Measurements from ENCODE around the gene HLA-DRB5.
"Not testable (repeated sequence)": the region's sequence is repeated elsewhere in the genome, so short reads cannot be mapped to it uniquely, and the experiment has no call there.

Gene HLA-DRB5

DNA sequence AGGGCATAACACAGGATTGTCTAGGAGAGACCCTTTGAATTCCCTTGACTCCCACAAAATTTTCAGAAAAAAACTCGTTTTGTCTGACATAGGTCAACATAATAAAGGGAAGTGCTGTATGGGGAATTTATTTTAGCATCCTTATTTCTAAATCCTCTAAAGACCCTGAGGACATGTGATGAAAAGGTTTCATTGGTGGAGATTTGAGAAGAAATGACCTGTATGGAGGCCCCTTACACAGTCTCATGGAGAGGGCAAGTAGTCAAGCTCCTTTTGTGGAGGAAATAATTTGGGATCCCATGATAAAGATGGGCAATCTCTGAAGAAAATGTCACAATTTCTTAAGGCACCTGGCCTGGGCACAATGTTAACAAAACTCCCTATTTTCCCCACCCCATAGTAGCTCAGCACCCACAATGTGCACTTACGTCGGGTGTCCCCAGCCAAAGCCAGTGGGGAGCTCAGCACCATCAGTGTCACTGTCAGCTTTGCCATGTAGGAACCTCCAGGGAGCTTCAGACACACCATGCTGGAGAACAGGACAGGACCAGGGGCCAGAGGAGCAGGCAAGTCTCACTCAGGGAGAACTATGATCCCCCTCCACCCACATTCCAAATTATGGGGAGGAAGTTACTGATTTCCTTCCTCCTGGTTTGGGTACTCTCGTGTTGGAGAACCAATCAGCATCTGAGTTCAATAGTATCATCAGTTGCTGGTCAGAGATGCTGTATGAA lies at the start of gene HLA-DRB5:
HLA-DRB5 (minus strand) TSS at position 591 of the 734 bp plus-strand sequence; CDS start at position 528, 63 bp downstream.
- no peak within 1 kb of the TSS for H3K9ac ChIP-seq (ENCODE audit: low read length)
- no peak within 1 kb of the TSS for H3K27ac ChIP-seq (ENCODE audit: low read depth, low read length, poor library complexity, severe bottlenecking)
- no peaks in the 10 kb centered on the region for H3K9me2 ChIP-seq (ENCODE audit: low read depth, low read length)
- H4K20me1 ChIP-seq (ENCODE audit: insufficient read depth, low read length): no peaks in the 10 kb centered on the region
- H3K4me2 ChIP-seq (ENCODE audit: low read length): no peak within 1 kb of the TSS
- H3K79me2 ChIP-seq (ENCODE audit: insufficient read depth, low read length): no peaks in the 10 kb centered on the region
- H3K36me3 ChIP-seq (ENCODE audit: insufficient read depth, low read length): no peaks in the 10 kb centered on the region
- no peak for TF ChIP-seq EZH2 (IDR thresholded peaks at IDR 0.05; ENCODE audit: borderline replicate concordance, low read length)
- TF ChIP-seq, protein P1, sequence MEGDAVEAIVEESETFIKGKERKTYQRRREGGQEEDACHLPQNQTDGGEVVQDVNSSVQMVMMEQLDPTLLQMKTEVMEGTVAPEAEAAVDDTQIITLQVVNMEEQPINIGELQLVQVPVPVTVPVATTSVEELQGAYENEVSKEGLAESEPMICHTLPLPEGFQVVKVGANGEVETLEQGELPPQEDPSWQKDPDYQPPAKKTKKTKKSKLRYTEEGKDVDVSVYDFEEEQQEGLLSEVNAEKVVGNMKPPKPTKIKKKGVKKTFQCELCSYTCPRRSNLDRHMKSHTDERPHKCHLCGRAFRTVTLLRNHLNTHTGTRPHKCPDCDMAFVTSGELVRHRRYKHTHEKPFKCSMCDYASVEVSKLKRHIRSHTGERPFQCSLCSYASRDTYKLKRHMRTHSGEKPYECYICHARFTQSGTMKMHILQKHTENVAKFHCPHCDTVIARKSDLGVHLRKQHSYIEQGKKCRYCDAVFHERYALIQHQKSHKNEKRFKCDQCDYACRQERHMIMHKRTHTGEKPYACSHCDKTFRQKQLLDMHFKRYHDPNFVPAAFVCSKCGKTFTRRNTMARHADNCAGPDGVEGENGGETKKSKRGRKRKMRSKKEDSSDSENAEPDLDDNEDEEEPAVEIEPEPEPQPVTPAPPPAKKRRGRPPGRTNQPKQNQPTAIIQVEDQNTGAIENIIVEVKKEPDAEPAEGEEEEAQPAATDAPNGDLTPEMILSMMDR (IDR thresholded peaks at IDR 0.05; ENCODE audit: low read length): no peak
- H3K27me3 ChIP-seq (ENCODE audit: insufficient read depth, low read length): no peaks in the 10 kb centered on the region
- H3K4me3 ChIP-seq (ENCODE audit: low read depth, low read length, poor library complexity, severe bottlenecking): no peak within 1 kb of the TSS
- no peaks in the 10 kb centered on the region for H3F3A ChIP-seq (ENCODE audit: insufficient read depth, low read length)
- no peak within 1 kb of the TSS for H2AFZ ChIP-seq (ENCODE audit: low read length)
- no peaks in the 10 kb centered on the region for H3K4me1 ChIP-seq (ENCODE audit: insufficient read depth, low read length, severe bottlenecking)
- H3K9me3 ChIP-seq (ENCODE audit: low read length): no peaks in the 10 kb centered on the region

DNA sequence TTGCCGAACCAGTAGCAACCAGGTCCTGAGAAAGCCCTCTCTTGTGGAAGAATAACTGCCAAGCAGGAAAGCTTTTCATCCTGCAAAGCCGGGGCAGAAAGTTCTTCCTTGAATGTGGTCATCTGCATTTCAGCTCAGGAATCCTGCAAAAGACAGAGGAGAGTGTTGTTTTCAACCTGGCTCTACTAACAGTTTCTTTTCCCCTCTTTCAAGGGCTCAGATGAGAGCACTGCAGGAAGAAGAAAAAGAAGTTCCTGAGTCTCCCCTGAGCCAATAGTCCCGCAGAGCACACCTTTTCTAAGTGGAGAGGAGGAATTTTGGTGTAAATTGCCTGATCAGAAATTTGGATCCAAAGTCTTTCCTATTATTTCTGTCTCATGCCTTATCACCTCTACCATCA lies 48.9 kb upstream of the HLA-DRB5 start:
- H3K79me2 ChIP-seq (ENCODE audit: insufficient read depth, low read length): no peaks in the 10 kb centered on the region

DNA sequence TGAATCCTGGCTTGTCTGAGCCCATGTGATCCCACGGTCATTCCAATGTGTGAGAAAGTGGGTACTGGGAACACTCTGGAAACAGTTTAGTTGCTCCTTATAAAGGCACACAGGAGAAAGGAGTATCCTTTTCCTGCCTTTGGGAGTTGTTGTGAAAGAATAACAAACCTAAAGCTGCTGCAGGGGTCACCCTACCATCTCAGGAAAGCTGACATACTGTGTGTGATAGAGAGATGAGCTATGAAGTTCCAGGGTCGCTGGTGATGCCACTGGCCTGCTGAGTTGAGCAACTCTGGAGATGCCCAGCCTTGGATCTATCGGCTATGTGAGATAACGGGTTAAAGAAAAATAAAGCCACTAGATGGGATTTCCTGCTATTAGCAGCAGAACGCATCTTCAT lies 47.4 kb upstream of the HLA-DRB5 start:
- H3K79me2 ChIP-seq (ENCODE audit: insufficient read depth, low read length); H3K9ac ChIP-seq (ENCODE audit: low read length); H3K36me3 ChIP-seq (ENCODE audit: insufficient read depth, low read length); H3K4me1 ChIP-seq (ENCODE audit: insufficient read depth, low read length, severe bottlenecking); H3K27me3 ChIP-seq (ENCODE audit: insufficient read depth, low read length); H2AFZ ChIP-seq (ENCODE audit: low read length); H3K4me3 ChIP-seq (ENCODE audit: low read depth, low read length, poor library complexity, severe bottlenecking); H3K4me2 ChIP-seq (ENCODE audit: low read length); H3F3A ChIP-seq (ENCODE audit: insufficient read depth, low read length); H4K20me1 ChIP-seq (ENCODE audit: insufficient read depth, low read length); H3K9me3 ChIP-seq (ENCODE audit: low read length); H3K9me2 ChIP-seq (ENCODE audit: low read depth, low read length); H3K27ac ChIP-seq (ENCODE audit: low read depth, low read length, poor library complexity, severe bottlenecking): not testable (repeated sequence)

More for the DNA sequence above, 48.9 kb upstream of the HLA-DRB5 start:
- no peak overlapping the region for H2AFZ ChIP-seq (ENCODE audit: low read length)
- H3K4me1 ChIP-seq (ENCODE audit: insufficient read depth, low read length, severe bottlenecking): no peaks in the 10 kb centered on the region
- H3K27ac ChIP-seq (ENCODE audit: low read depth, low read length, poor library complexity, severe bottlenecking): no peak overlapping the region
- no peak overlapping the region for H3K4me2 ChIP-seq (ENCODE audit: low read length)
- no peaks in the 10 kb centered on the region for H3F3A ChIP-seq (ENCODE audit: insufficient read depth, low read length)
- H3K4me3 ChIP-seq (ENCODE audit: low read depth, low read length, poor library complexity, severe bottlenecking): no peak overlapping the region
- H3K9ac ChIP-seq (ENCODE audit: low read length): no peak overlapping the region
- H3K27me3 ChIP-seq (ENCODE audit: insufficient read depth, low read length): no peaks in the 10 kb centered on the region
- H3K9me3 ChIP-seq (ENCODE audit: low read length): no peaks in the 10 kb centered on the region
- H4K20me1 ChIP-seq (ENCODE audit: insufficient read depth, low read length): no peaks in the 10 kb centered on the region
- H3K9me2 ChIP-seq (ENCODE audit: low read depth, low read length): no peaks in the 10 kb centered on the region
- H3K36me3 ChIP-seq (ENCODE audit: insufficient read depth, low read length): no peaks in the 10 kb centered on the region
- TF ChIP-seq, protein P1 (IDR thresholded peaks at IDR 0.05; ENCODE audit: low read length): no peak
- no peak for TF ChIP-seq EZH2 (IDR thresholded peaks at IDR 0.05; ENCODE audit: borderline replicate concordance, low read length)

DNA sequence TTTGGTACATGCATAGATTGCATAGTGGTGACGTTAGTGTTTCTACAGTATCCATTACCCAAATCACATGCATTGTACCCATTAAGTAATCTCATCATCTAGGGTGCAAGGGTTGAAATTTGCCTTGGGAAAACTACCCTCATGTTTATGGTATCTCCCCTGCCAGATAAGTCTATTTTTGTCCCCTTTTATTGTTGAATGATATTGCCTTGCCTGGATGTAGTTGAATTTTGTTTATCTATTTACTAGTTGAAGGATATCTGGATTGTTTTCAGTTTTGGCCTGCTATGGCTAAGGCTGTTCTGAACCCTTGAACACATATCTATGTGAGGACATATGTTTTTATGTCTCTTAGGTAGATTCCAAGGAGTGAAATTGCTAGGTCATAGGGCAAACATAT lies 46.2 kb upstream of the HLA-DRB5 start:
- Histone ChIP-seq H3K79me2 (ENCODE audit: insufficient read depth, low read length) (no peaks in the 10 kb centered on the region), H3K36me3 (ENCODE audit: insufficient read depth, low read length) (no peaks in the 10 kb centered on the region), H3K4me3 (ENCODE audit: low read depth, low read length, poor library complexity, severe bottlenecking) (no peak overlapping the region)

More for the DNA sequence above, 46.2 kb upstream of the HLA-DRB5 start:
- no peaks in the 10 kb centered on the region for H3K4me1 ChIP-seq (ENCODE audit: insufficient read depth, low read length, severe bottlenecking)
- no peaks in the 10 kb centered on the region for H4K20me1 ChIP-seq (ENCODE audit: insufficient read depth, low read length)
- H2AFZ ChIP-seq (ENCODE audit: low read length): no peak overlapping the region
- no peak overlapping the region for H3K9ac ChIP-seq (ENCODE audit: low read length)
- H3K9me3 ChIP-seq (ENCODE audit: low read length): no peaks in the 10 kb centered on the region
- H3K4me2 ChIP-seq (ENCODE audit: low read length): no peak overlapping the region
- H3K9me2 ChIP-seq (ENCODE audit: low read depth, low read length): no peaks in the 10 kb centered on the region
- H3K27ac ChIP-seq (ENCODE audit: low read depth, low read length, poor library complexity, severe bottlenecking): no peak overlapping the region
- TF ChIP-seq EZH2 (IDR thresholded peaks at IDR 0.05; ENCODE audit: borderline replicate concordance, low read length): no peak
- TF ChIP-seq, protein P1 (IDR thresholded peaks at IDR 0.05; ENCODE audit: low read length): no peak
- H3F3A ChIP-seq (ENCODE audit: insufficient read depth, low read length): no peaks in the 10 kb centered on the region
- H3K27me3 ChIP-seq (ENCODE audit: insufficient read depth, low read length): no peaks in the 10 kb centered on the region
